ENCODE results near the gene MARCO. TPM values are rescaled to one million over a fixed set of nuclear protein-coding genes. Genes with fewer than 3 reads are reported as not detected.

MARCO gene
- total RNA-seq, 2 experiments from 2014 or later, result not detected

DNA sequence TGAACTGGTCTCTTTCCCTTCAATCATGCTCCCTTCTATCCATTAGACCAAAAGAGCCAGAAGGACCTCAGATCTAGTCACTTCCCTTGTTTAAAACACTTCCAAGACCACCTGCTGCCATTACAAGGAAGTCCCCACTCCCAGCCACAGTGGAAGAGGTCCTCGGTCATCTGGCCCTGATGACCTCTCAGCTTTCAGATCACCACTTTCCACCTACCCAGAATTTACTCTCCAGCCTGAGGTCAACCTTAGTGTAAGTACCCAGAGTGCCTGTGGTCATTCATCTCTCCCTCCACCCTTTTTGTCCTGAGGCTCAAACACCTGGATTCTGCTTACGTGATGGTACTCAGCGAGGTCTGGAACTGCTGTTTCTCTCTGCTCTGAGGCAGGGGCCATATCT is 67.1 kb downstream of the MARCO start:
- H3K4me1 Mint-ChIP-seq (ENCODE audit: low read depth), result no peaks in the 10 kb centered on the region
- ChIA-PET CTCF (no interaction called here), POLR2A (no interaction called here)
- no peaks in the 10 kb centered on the region for H3K36me3 Mint-ChIP-seq (ENCODE audit: low read depth)
- no peak for DNase-seq
- intact Hi-C loops (cut with micrococcal nuclease), result no loop called here
- TF ChIP-seq, protein P1, sequence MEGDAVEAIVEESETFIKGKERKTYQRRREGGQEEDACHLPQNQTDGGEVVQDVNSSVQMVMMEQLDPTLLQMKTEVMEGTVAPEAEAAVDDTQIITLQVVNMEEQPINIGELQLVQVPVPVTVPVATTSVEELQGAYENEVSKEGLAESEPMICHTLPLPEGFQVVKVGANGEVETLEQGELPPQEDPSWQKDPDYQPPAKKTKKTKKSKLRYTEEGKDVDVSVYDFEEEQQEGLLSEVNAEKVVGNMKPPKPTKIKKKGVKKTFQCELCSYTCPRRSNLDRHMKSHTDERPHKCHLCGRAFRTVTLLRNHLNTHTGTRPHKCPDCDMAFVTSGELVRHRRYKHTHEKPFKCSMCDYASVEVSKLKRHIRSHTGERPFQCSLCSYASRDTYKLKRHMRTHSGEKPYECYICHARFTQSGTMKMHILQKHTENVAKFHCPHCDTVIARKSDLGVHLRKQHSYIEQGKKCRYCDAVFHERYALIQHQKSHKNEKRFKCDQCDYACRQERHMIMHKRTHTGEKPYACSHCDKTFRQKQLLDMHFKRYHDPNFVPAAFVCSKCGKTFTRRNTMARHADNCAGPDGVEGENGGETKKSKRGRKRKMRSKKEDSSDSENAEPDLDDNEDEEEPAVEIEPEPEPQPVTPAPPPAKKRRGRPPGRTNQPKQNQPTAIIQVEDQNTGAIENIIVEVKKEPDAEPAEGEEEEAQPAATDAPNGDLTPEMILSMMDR (IDR thresholded peaks at IDR 0.05), result no peak
- H3K27ac Mint-ChIP-seq, result no peak overlapping the region
- peaks cover 27% of the 10 kb centered on the region for H3K27me3 Mint-ChIP-seq
- no peaks in the 10 kb centered on the region for H3K9me3 Mint-ChIP-seq
- no peak for ATAC-seq
- no peak overlapping the region for H3K4me3 Mint-ChIP-seq

DNA sequence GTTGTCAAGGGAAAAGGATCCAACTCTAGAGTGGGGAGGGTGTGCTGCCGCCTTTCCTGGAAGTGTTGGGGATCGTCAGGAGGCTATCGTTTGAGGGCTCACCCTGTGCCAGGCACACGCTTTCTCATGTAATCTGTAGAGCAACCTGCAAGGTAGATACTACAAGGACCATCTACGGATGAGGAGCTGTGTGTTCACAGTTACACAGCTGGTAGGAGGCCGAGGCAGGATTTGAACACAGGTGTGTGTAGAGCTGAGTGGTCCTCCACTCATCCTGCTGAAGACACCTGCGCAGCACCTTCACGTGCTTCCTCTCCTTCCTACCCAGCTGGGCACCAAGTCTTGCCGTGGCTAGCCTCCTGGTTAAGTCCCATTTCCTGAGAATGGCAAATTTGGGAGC is 68.3 kb downstream of the MARCO start:
- no peaks in the 10 kb centered on the region for H3K4me1 Mint-ChIP-seq (ENCODE audit: low read depth)
- ChIA-PET POLR2A (no interaction called here), CTCF (no interaction called here)
- ATAC-seq, result no peak
- no peak overlapping the region for H3K4me3 Mint-ChIP-seq
- H3K27ac Mint-ChIP-seq, result no peak overlapping the region
- H3K27me3 Mint-ChIP-seq, result peaks cover 27% of the 10 kb centered on the region
- no peak for DNase-seq
- H3K36me3 Mint-ChIP-seq (ENCODE audit: low read depth), result no peaks in the 10 kb centered on the region
- TF ChIP-seq, protein P1 (IDR thresholded peaks at IDR 0.05), result no peak
- no peaks in the 10 kb centered on the region for H3K9me3 Mint-ChIP-seq
- intact Hi-C loops (cut with micrococcal nuclease), result loop anchor here (10.0 kb wide), 1 partner anchor 164 kb away; no protein-coding TSS in a partner anchor

DNA sequence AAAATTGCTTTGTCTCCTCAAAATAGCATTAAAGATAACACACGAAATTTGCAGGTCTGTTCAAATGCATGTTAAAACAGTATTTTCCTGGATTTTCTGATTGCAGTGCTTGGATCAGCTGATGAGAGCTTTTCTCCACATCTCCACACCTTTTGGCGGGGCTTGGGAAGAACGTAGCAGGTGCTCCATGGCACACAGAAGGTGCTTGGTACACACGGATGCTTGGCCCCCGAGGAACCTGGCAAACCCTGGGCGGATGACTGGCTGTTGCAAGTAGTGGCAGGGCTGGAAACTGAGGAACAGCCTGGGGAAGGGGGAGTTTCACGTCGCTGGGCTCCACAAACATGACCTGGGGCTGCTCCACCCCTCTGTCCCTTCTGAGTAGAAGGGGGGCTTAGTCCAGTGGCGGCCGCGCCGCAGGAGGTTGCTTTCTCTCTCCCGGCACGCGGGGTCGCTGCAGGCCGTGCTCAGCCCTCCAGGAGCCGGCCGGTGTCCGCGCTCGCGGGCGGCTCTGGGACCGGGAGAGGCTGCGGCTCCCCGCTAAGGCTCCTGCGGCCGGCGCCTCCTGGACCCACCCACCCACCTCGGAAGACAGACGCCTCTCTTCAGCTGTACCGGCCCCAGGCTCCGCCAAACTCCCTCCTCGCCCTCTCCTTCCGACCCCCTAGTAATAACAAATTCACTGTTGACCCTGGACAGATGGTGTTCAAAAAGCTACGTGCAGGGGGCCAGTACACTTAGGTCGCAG is 69.3 kb downstream of the MARCO start:
- Mint-ChIP-seq H3K4me1 (ENCODE audit: low read depth) (no peaks in the 10 kb centered on the region), H3K36me3 (ENCODE audit: low read depth) (no peaks in the 10 kb centered on the region), H3K9me3 (no peaks in the 10 kb centered on the region), H3K27ac (no peak overlapping the region), H3K4me3 (no peak overlapping the region), H3K27me3 (peaks cover 27% of the 10 kb centered on the region)
- ATAC-seq (no peak), DNase-seq (peak; percentile 30)
- POLR2A ChIA-PET, result no interaction called here
- CTCF ChIA-PET, result interaction anchor here (0.7 to 2.1 kb wide), 3 partner anchors 130 to 253 kb away, joined by 3 to 7 read pairs (median 5); no protein-coding TSS in a partner anchor
- intact Hi-C loops (cut with micrococcal nuclease), result loop anchor here (10.0 kb wide), 1 partner anchor 163 kb away; no protein-coding TSS in a partner anchor
- TF ChIP-seq, protein P1 (IDR thresholded peaks at IDR 0.05), result peak; percentile 23

GRCh38 chr2:119011910-119012209 is 69.9 kb downstream of the MARCO start:
- Mint-ChIP-seq H3K4me1 (ENCODE audit: low read depth) (no peaks in the 10 kb centered on the region), H3K36me3 (ENCODE audit: low read depth) (no peaks in the 10 kb centered on the region), H3K27ac (no peak overlapping the region), H3K27me3 (peaks cover 27% of the 10 kb centered on the region), H3K4me3 (no peak overlapping the region), H3K9me3 (no peaks in the 10 kb centered on the region)
- no peak for DNase-seq
- TF ChIP-seq, protein P1 (IDR thresholded peaks at IDR 0.05), result no peak
- ATAC-seq, result no peak
- CTCF ChIA-PET, result interaction anchor here (0.7 to 2.1 kb wide), 3 partner anchors 130 to 253 kb away, joined by 3 to 7 read pairs (median 5); no protein-coding TSS in a partner anchor
- POLR2A ChIA-PET, result no interaction called here
- intact Hi-C loops (cut with micrococcal nuclease), result loop anchor here (10.0 kb wide), 1 partner anchor 163 kb away; no protein-coding TSS in a partner anchor

Measured in activated CD8-positive, alpha-beta T cell treated with anti-CD3 and anti-CD28 coated beads for 36 hours (primary cell).